ENCODE results near the gene PKDREJ.

The PKDREJ gene

DNA sequence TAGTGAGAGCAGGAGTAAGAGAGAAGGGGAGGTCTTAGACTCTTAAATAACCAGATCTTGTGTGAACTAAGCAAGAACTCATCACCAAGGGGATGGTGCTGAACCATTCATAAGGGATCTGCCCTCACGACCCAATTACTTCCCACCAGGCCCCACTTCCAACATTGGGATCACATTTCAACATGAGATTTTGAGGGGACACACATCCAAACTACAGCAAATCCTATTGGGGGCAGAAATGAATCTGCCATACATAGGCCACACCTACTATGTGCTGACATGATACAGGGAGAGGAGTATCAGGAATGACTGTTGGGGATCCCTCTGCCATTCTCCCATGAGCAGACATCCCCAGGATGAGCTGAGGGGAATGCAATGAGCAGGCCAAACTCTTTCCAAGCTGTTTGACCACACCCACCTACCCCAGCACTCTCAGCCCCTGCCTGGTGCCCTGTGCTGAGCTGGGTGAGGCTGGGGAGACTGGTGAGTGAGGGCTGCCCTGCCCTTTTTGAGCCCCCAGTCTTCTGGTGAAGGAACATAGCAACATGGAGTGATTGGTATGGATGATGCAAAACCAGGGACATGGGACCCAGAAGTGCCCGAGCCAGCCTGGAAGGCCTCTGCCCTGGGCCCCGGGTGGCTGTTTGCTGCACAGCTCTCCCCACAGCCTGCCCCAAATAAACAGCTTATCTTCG is 32.3 kb upstream of the PKDREJ start:
- H3K4me3 ChIP-seq (ENCODE audit: low read length): peak overlapping the region; percentile 93
- peak overlapping the region; percentile 56 for H3K9ac ChIP-seq (ENCODE audit: low read length)
- peaks cover 18% of the 10 kb centered on the region for H3K36me3 ChIP-seq (ENCODE audit: control insufficient read depth, low read depth, low read length)
- no peaks in the 10 kb centered on the region for H3K9me3 ChIP-seq (ENCODE audit: control insufficient read depth, low read depth, low read length)
- no peaks in the 10 kb centered on the region for H3K4me1 ChIP-seq (ENCODE audit: control insufficient read depth, low read depth, low read length)
- H3K27me3 ChIP-seq (ENCODE audit: control insufficient read depth, insufficient read depth, low read length): no peaks in the 10 kb centered on the region
- H3K27ac ChIP-seq (ENCODE audit: low read length): no peak overlapping the region

GRCh38 chr22:46294784-46295183 is 31.6 kb upstream of the PKDREJ start:
- no peak overlapping the region for H3K27ac ChIP-seq (ENCODE audit: low read length)
- no peak overlapping the region for H3K9ac ChIP-seq (ENCODE audit: low read length)
- no peaks in the 10 kb centered on the region for H3K9me3 ChIP-seq (ENCODE audit: control insufficient read depth, low read depth, low read length)
- no peak overlapping the region for H3K4me3 ChIP-seq (ENCODE audit: low read length)
- H3K27me3 ChIP-seq (ENCODE audit: control insufficient read depth, insufficient read depth, low read length): no peaks in the 10 kb centered on the region
- no peaks in the 10 kb centered on the region for H3K4me1 ChIP-seq (ENCODE audit: control insufficient read depth, low read depth, low read length)
- peaks cover 14% of the 10 kb centered on the region for H3K36me3 ChIP-seq (ENCODE audit: control insufficient read depth, low read depth, low read length)

- Histone ChIP-seq H3K9ac (ENCODE audit: low read length) (no peak overlapping the region), H3K4me3 (ENCODE audit: low read length) (no peak overlapping the region), H3K4me1 (ENCODE audit: control insufficient read depth, low read depth, low read length) (no peaks in the 10 kb centered on the region), H3K27ac (ENCODE audit: low read length) (no peak overlapping the region), H3K27me3 (ENCODE audit: control insufficient read depth, insufficient read depth, low read length) (no peaks in the 10 kb centered on the region), H3K36me3 (ENCODE audit: control insufficient read depth, low read depth, low read length) (peaks cover 5% of the 10 kb centered on the region), H3K9me3 (ENCODE audit: control insufficient read depth, low read depth, low read length) (no peaks in the 10 kb centered on the region)
Measured at GRCh38 chr22:46293577-46294260, 30.6 kb upstream of the PKDREJ start.

DNA sequence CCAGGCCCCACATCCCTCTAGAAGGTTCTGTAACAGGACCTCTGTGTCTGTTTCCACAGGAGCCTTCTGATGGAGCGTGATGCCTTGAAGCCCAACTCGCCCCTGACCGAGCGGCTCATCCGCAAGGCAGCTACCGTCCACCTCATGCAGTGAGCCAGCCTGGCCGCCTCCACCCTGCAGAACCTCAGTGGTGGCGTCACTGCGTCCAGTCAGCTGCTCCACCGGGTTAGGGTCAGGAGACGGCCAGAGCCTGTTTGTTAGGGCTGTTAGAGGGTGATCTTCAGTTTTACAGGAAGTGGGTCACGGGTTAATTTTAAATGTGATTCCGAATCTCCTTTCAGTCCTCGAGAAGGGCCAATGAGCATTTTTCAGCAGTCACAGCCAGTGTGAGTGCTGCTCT is 29.6 kb upstream of the PKDREJ start:
- H3K4me1 ChIP-seq (ENCODE audit: control insufficient read depth, low read depth, low read length): no peaks in the 10 kb centered on the region
- H3K9me3 ChIP-seq (ENCODE audit: control insufficient read depth, low read depth, low read length): no peaks in the 10 kb centered on the region
- no peaks in the 10 kb centered on the region for H3K27me3 ChIP-seq (ENCODE audit: control insufficient read depth, insufficient read depth, low read length)
- no peak overlapping the region for H3K9ac ChIP-seq (ENCODE audit: low read length)
- no peak overlapping the region for H3K27ac ChIP-seq (ENCODE audit: low read length)
- H3K4me3 ChIP-seq (ENCODE audit: low read length): no peak overlapping the region
- peaks cover 3% of the 10 kb centered on the region for H3K36me3 ChIP-seq (ENCODE audit: control insufficient read depth, low read depth, low read length)

DNA sequence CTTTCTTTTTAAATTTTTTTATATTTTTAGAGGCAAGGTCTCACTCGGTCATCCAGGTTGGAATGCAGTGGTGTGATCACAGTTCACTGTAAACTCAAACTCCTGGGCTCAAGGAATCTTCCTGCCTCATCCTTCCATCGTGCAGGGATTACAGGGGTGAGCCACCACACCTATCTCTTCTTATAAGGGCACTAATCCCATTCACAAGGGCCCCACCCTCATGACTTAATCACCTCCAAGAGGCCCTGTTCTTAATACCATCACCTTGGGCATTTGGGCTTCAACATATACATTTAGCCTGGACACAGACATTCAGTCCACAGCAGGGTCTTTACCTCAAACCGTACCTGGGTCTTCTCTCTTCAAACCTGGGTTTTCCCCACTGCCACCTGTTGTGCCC is 29.0 kb upstream of the PKDREJ start:
- H3K27me3 ChIP-seq (ENCODE audit: control insufficient read depth, insufficient read depth, low read length): no peaks in the 10 kb centered on the region
- no peaks in the 10 kb centered on the region for H3K4me1 ChIP-seq (ENCODE audit: control insufficient read depth, low read depth, low read length)
- no peak overlapping the region for H3K27ac ChIP-seq (ENCODE audit: low read length)
- no peaks in the 10 kb centered on the region for H3K9me3 ChIP-seq (ENCODE audit: control insufficient read depth, low read depth, low read length)
- H3K36me3 ChIP-seq (ENCODE audit: control insufficient read depth, low read depth, low read length): peaks cover 3% of the 10 kb centered on the region
- H3K4me3 ChIP-seq (ENCODE audit: low read length): no peak overlapping the region
- no peak overlapping the region for H3K9ac ChIP-seq (ENCODE audit: low read length)

GRCh38 chr22:46290843-46291785 is 28.0 kb upstream of the PKDREJ start:
- H3K27me3 ChIP-seq (ENCODE audit: control insufficient read depth, insufficient read depth, low read length): no peaks in the 10 kb centered on the region
- H3K9me3 ChIP-seq (ENCODE audit: control insufficient read depth, low read depth, low read length): no peaks in the 10 kb centered on the region
- peaks cover 6% of the 10 kb centered on the region for H3K36me3 ChIP-seq (ENCODE audit: control insufficient read depth, low read depth, low read length)
- no peak overlapping the region for H3K9ac ChIP-seq (ENCODE audit: low read length)
- H3K4me1 ChIP-seq (ENCODE audit: control insufficient read depth, low read depth, low read length): no peaks in the 10 kb centered on the region
- no peak overlapping the region for H3K27ac ChIP-seq (ENCODE audit: low read length)
- H3K4me3 ChIP-seq (ENCODE audit: low read length): no peak overlapping the region

DNA sequence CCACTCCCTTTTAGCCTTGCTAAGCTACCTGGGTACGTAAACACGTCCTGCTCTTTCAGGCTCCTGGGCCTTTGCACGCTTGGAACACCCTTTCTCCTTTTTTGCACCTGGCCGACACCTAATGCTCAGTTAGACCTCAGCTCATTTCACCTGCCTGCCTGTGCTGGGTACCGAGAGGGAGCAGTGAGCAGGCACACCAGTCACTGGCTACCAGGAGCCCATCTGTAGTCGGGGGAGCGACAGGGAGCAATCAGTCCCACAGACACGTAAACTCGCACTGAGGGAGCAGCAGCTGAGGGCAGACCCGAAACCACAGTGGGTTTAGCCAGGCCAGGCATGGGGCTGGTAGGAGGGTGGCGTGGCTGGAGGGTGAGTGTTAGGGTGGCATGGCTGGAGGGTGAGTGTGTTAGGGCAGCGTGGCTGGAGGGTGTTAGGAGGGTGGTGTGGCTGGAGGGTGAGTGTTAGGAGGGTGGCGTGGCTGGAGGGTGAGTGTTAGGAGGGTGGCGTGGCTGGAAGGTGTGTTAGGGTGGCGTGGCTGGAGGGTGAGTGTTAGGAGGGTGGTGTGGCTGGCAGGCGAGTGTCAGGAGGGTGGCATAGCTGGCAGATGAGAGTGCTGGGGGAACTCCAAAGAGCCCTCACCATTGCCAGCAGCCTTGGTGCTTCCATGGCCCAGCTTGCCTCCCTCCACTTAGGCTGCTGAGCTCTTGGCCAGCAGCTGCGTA is 27.1 kb upstream of the PKDREJ start:
- Histone ChIP-seq H3K27me3 (ENCODE audit: control insufficient read depth, insufficient read depth, low read length) (no peaks in the 10 kb centered on the region), H3K4me3 (ENCODE audit: low read length) (no peak overlapping the region), H3K9me3 (ENCODE audit: control insufficient read depth, low read depth, low read length) (no peaks in the 10 kb centered on the region), H3K27ac (ENCODE audit: low read length) (no peak overlapping the region), H3K36me3 (ENCODE audit: control insufficient read depth, low read depth, low read length) (peaks cover 6% of the 10 kb centered on the region), H3K9ac (ENCODE audit: low read length) (no peak overlapping the region), H3K4me1 (ENCODE audit: control insufficient read depth, low read depth, low read length) (no peaks in the 10 kb centered on the region)

- Histone ChIP-seq H3K4me1 (ENCODE audit: control insufficient read depth, low read depth, low read length) (no peaks in the 10 kb centered on the region), H3K27ac (ENCODE audit: low read length) (no peak overlapping the region), H3K36me3 (ENCODE audit: control insufficient read depth, low read depth, low read length) (peaks cover 7% of the 10 kb centered on the region), H3K9ac (ENCODE audit: low read length) (no peak overlapping the region), H3K27me3 (ENCODE audit: control insufficient read depth, insufficient read depth, low read length) (no peaks in the 10 kb centered on the region), H3K9me3 (ENCODE audit: control insufficient read depth, low read depth, low read length) (no peaks in the 10 kb centered on the region), H3K4me3 (ENCODE audit: low read length) (no peak overlapping the region)
Measured at GRCh38 chr22:46289244-46289891, 26.2 kb upstream of the PKDREJ start.

GRCh38 chr22:46288846-46289243 is 25.7 kb upstream of the PKDREJ start:
- H3K4me1 ChIP-seq (ENCODE audit: control insufficient read depth, low read depth, low read length): no peaks in the 10 kb centered on the region
- no peak overlapping the region for H3K4me3 ChIP-seq (ENCODE audit: low read length)
- H3K27ac ChIP-seq (ENCODE audit: low read length): no peak overlapping the region
- H3K36me3 ChIP-seq (ENCODE audit: control insufficient read depth, low read depth, low read length): peaks cover 12% of the 10 kb centered on the region
- H3K9ac ChIP-seq (ENCODE audit: low read length): no peak overlapping the region
- H3K27me3 ChIP-seq (ENCODE audit: control insufficient read depth, insufficient read depth, low read length): no peaks in the 10 kb centered on the region
- H3K9me3 ChIP-seq (ENCODE audit: control insufficient read depth, low read depth, low read length): no peaks in the 10 kb centered on the region

- Histone ChIP-seq H3K36me3 (ENCODE audit: control insufficient read depth, low read depth, low read length) (peaks cover 13% of the 10 kb centered on the region), H3K27me3 (ENCODE audit: control insufficient read depth, insufficient read depth, low read length) (no peaks in the 10 kb centered on the region), H3K27ac (ENCODE audit: low read length) (no peak overlapping the region), H3K4me1 (ENCODE audit: control insufficient read depth, low read depth, low read length) (no peaks in the 10 kb centered on the region), H3K9me3 (ENCODE audit: control insufficient read depth, low read depth, low read length) (no peaks in the 10 kb centered on the region), H3K4me3 (ENCODE audit: low read length) (no peak overlapping the region), H3K9ac (ENCODE audit: low read length) (no peak overlapping the region)
Measured at GRCh38 chr22:46287873-46288751, 25.0 kb upstream of the PKDREJ start.
